Heart right ventricle (tissue), 16 donors: ENCODE measurements around the gene DHTKD1. TPM values are rescaled to one million over a fixed set of nuclear protein-coding genes. Genes with fewer than 3 reads are reported as not detected.
A peak's percentile ranks its signal among the peaks of the same experiment; 100 is the strongest.
"Not testable (repeated sequence)": the region's sequence is repeated elsewhere in the genome, so short reads cannot be mapped to it uniquely, and the experiment has no call there.

Experiments used
- ATAC-seq, 8 donors: fragments of 200-7000 bp; cut with Tn5 transposase; one replicate each; pipeline ENCODE4 v1.9.1; 2020; ENCODE audit warnings: mild to moderate bottlenecking in 8 of 8, moderate library complexity in 8 of 8, moderate number of reproducible peaks in 1 of 8
- DNase-seq, 2 donors: peaks; one replicate each; pipeline ENCODE4 v3.0.0-alpha.2; 2020
- H3K27ac ChIP-seq, 10 donors: fragments of 200-600 bp; sonication (generic) in 2 of 10; one replicate each; pipeline versions ENCODE4 v1.5.0 to v1.8.0; 2020 to 2022; ENCODE audit warnings: mild to moderate bottlenecking in 3 of 10
- H3K27me3 ChIP-seq, 7 donors: fragments of 200-600 bp; one replicate each; pipeline ENCODE4 v1.8.0; 2021 to 2022; ENCODE audit warnings: mild to moderate bottlenecking in 2 of 7
- H3K36me3 ChIP-seq, 9 donors: fragments of 200-600 bp; sonication (generic) in 1 of 9; one replicate each; pipeline versions ENCODE4 v1.5.0 to v1.8.0; 2020 to 2022; ENCODE audit warnings: mild to moderate bottlenecking in 2 of 9
- H3K4me1 ChIP-seq, 9 donors: fragments of 200-600 bp; sonication (generic) in 1 of 9; one replicate each; pipeline versions ENCODE4 v1.5.0 to v1.8.0; 2020 to 2022; ENCODE audit warnings: mild to moderate bottlenecking in 4 of 9
- H3K4me3 ChIP-seq, 10 donors: fragments of 200-600 bp; sonication (generic) in 2 of 10; one replicate each; pipeline versions ENCODE4 v1.5.0 to v1.8.0; 2020 to 2022; ENCODE audit warnings: mild to moderate bottlenecking in 7 of 10, moderate library complexity in 2 of 10
- H3K9me3 ChIP-seq, 11 donors: fragments of 200-600 bp in 10 of 11; sonication (generic) in 2 of 11; one replicate each; pipeline versions ENCODE4 v1.5.0 to v1.8.0; 2013 to 2022; ENCODE audit warnings: mild to moderate bottlenecking in 2 of 11, control low read depth in 1 of 11, moderate library complexity in 1 of 11
- WGBS, 2 donors: extraction: QIAGEN DNeasy Blood & Tissue Kit; methylation state at CpG; one replicate each; pipeline ENCODE4 v1.1.7; 2013; ENCODE audit warnings: inconsistent platforms in 1 of 2; 5-methylcytosine and 5-hydroxymethylcytosine counted together
- intact Hi-C, 10 donors: fragments of 100-400 bp; cut with DNase I; formaldehyde crosslinking; loops; one replicate each; pipeline versions ENCODE4 v1.11.1 to v1.14.2; 2022
- polyA plus RNA-seq, 2 donors: library from polyadenylated mRNA; stranded (reverse); fragments of 200-250 nt; gene quantifications; one replicate each; pipeline ENCODE4 v1.2.3, GENCODE V29; 2013
- total RNA-seq, 10 donors: library from RNA; stranded (reverse); fragmentation: NEBNext Ultra II Directional in 3 of 10; extraction: Animal tissue kit (Norgen Biotek cat#: 25700) in 3 of 10; gene quantifications; one replicate each; pipeline versions ENCODE4 v1.2.1 to v1.2.4, GENCODE V29; 2021 to 2023
- TF ChIP-seq, protein P1 (sequence below), 9 donors: fragments of 200-600 bp; sonication (generic) in 2 of 9; IDR thresholded peaks; one replicate each; pipeline versions ENCODE4 v1.5.0 to v1.8.0; 2021 to 2022; ENCODE audit warnings: antibody characterized with exemption in 9 of 9, mild to moderate bottlenecking in 5 of 9, moderate library complexity in 1 of 9
- donor health status: Arrhythmogenic right ventricular cardiomyopathy.
- donor health status: ischemic (EF 13 %, LVEDD 7.1; RV severe dilation, severe dysfunction).
- donor health status: healthy with polysubstance abuse.
- donor health status: DM: no; HTN: yes; CAD: no.
- donor health status: DM: no; HTN: no; CAD: no.
- donor health status: ischemic (EF 25% LVEDD 6.9; RV normal size, moderate dysfunction).
- donor health status: ischemic (EF 25% LVEDD 5.7; RV mildly dilated, moderate dysfunction).
- donor health status: healthy.
- donor health status: DM: yes; HTN: yes; CAD: no.
- donor health status: Ischemic cardiomyopathy.
- donor health status: ischemic (EF 35%, LVEDD 5.7; RV mildly dilated, moderate dysfunction).
- donor health status: nonischemic (EF 11% LVEDD 7.7; RV severe dilation, severe dysfunction).
- donor health status: DM: yes; HTN: yes; CAD: no.
- donor health status: PGD.
- donor health status: ischemic (EF 29% LVEDD 5.4; RV normal size, mild dysfunction).
- donor health status: nonischemic (EF 23%, LVEDD 6.1; RV moderate dilation, normal function).

DHTKD1 gene
- total and polyA plus RNA-seq, 12 donors = 10.8 to 44.0 (median 30.7) TPM

DNA sequence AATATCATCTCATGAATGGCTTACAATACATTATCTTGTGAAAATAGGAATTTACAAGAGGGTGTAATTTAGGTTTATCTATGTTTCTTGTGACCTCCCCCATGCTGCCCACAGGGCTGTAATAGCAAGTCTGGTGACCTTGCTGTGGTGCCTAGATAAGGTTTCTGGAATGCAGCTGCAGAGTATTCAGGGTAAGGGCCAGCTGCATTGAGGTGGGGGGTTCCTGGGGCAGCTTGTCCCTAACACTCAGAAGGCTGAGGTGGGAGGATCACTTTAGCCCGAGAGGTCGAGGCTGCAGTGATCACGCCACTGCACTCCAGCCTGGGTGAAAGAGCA is 5.3 kb upstream of the DHTKD1 start:
- no peak for DNase-seq
- H3K27me3 ChIP-seq = no peaks in the 10 kb centered on the region
- no peaks in the 10 kb centered on the region for H3K36me3 ChIP-seq
- WGBS, 2 donors = 70 to 75% methylated on average over 3 of the region's 3 CpGs
- no peaks in the 10 kb centered on the region for H3K9me3 ChIP-seq
- intact Hi-C loops = no loop called here
- peaks cover 0 to 4% (median 0%) of the 10 kb centered on the region in 9 donors for H3K4me1 ChIP-seq
- TF ChIP-seq, protein P1, sequence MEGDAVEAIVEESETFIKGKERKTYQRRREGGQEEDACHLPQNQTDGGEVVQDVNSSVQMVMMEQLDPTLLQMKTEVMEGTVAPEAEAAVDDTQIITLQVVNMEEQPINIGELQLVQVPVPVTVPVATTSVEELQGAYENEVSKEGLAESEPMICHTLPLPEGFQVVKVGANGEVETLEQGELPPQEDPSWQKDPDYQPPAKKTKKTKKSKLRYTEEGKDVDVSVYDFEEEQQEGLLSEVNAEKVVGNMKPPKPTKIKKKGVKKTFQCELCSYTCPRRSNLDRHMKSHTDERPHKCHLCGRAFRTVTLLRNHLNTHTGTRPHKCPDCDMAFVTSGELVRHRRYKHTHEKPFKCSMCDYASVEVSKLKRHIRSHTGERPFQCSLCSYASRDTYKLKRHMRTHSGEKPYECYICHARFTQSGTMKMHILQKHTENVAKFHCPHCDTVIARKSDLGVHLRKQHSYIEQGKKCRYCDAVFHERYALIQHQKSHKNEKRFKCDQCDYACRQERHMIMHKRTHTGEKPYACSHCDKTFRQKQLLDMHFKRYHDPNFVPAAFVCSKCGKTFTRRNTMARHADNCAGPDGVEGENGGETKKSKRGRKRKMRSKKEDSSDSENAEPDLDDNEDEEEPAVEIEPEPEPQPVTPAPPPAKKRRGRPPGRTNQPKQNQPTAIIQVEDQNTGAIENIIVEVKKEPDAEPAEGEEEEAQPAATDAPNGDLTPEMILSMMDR (IDR thresholded peaks at IDR 0.05) = no peak
- no peak overlapping the region for H3K27ac ChIP-seq
- ATAC-seq = no peak
- no peak overlapping the region for H3K4me3 ChIP-seq

- H3K36me3 ChIP-seq = no peaks in the 10 kb centered on the region
- intact Hi-C loops = no loop called here
- ATAC-seq (no peak), DNase-seq (no peak)
- TF ChIP-seq, protein P1 (IDR thresholded peaks at IDR 0.05) = no peak
- H3K4me1 ChIP-seq = peaks cover 0 to 18% (median 11%) of the 10 kb centered on the region in 9 donors
- H3K4me3 ChIP-seq = no peak overlapping the region
- no peak overlapping the region for H3K27ac ChIP-seq
- H3K27me3 ChIP-seq = no peaks in the 10 kb centered on the region
- no peaks in the 10 kb centered on the region for H3K9me3 ChIP-seq
- WGBS, 2 donors = 91 to 93% methylated on average over 2 of the region's 2 CpGs
Observed at GRCh38 chr10:12067336-12067735, 1.4 kb upstream of the DHTKD1 start.

DNA sequence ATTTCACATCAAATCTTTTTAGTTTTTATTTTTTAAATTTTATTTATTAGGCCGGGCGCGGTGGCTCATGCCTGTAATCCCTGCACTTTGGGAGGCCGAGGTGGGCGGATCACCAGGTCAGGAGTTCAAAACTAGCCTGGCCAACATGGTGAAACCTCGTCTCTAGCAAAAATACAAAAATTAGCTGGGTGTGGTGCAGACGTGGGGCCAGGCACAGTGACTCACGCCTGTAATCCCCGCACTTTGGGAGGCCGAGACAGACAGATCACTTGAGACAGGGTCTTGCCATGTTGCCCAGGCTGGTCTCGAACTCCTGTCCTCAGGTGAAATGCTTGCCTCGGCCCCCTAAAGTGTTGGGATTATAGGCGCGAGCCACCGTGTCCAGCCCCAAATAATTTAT is 2.7 kb downstream of the DHTKD1 start:
- H3K27ac ChIP-seq, intact Hi-C loops, H3K9me3 ChIP-seq, H3K36me3 ChIP-seq, DNase-seq, H3K27me3 ChIP-seq, ATAC-seq, H3K4me3 ChIP-seq: not testable (repeated sequence)
- 95 to 97% methylated on average over 15 of the region's 15 CpGs for WGBS, 2 donors
- peaks cover 0 to 18% (median 11%) of the 10 kb centered on the region in 9 donors for H3K4me1 ChIP-seq

DNA sequence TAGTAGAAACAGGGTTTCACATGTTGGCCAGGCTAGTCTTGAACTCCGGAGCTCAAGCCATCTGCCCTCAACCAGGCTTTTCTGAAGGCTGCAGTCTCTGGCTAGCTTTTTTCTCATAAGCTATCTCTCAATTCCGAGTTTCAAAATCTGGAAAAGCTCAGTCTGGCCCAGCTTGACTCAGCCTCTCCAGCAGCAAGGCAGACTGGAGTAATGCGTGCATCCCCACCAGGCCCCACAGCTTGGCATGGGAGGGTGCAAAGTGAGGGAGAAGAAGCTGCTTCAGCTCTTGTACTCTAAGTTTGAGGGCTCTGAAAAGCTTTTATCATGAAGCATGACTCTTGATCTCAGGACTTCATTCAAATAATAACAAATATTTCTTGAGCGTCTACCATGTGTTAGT is 4.8 kb downstream of the DHTKD1 start:
- DNase-seq = no peak
- H3K27me3 ChIP-seq = no peaks in the 10 kb centered on the region
- intact Hi-C loops = no loop called here
- peaks cover 0 to 15% (median 0%) of the 10 kb centered on the region in 9 donors for H3K36me3 ChIP-seq
- no peak overlapping the region for H3K27ac ChIP-seq
- no peak for ATAC-seq
- TF ChIP-seq, protein P1 (IDR thresholded peaks at IDR 0.05) = no peak
- peaks cover 0 to 13% (median 11%) of the 10 kb centered on the region in 9 donors for H3K4me1 ChIP-seq
- H3K4me3 ChIP-seq = no peak overlapping the region
- 83 to 88% methylated on average over 4 of the region's 4 CpGs for WGBS, 2 donors
- no peaks in the 10 kb centered on the region for H3K9me3 ChIP-seq

DNA sequence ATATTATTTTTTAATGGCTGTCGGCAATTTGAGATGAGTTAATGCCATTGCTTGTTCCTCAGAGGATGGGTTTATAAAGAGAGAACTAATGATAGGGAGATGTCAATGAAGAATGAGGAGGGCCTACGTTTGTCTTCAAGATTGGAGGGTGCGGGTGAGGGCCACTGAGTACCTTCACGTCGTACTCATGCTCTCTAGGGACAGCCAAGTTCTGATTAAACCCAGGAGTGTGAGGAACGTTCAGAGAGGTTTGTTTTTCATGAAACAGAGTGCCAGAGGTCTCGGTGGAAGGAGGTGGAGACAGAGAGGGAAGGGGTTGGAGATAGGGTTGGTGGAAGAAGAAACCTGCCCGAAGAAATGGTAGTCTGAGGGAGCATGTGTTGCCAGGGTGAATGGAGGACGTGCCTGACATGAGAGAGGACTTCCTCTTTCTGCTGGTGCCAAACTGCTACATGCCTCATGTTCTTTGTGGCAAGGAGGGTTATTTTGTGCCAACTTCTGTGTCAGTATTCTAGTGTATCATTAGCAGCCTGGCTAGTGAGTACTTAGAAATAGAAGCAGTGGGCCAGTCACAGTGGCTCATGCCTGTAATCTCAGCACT is 8.9 kb downstream of the DHTKD1 start:
- TF ChIP-seq, protein P1 (IDR thresholded peaks at IDR 0.05) = no peak
- H3K27ac ChIP-seq = no peak overlapping the region
- no peaks in the 10 kb centered on the region for H3K4me1 ChIP-seq

More for the DNA sequence above, 8.9 kb downstream of the DHTKD1 start:
- DNase-seq (no peak), ATAC-seq (peak in 1 of 8 donors; percentile 47)
- Histone ChIP-seq H3K9me3 (no peaks in the 10 kb centered on the region), H3K36me3 (peaks cover 0 to 30% (median 0%) of the 10 kb centered on the region in 9 donors), H3K4me3 (no peak overlapping the region), H3K27me3 (no peaks in the 10 kb centered on the region)
- WGBS, 2 donors = 76 to 78% methylated on average over 9 of the region's 9 CpGs
- intact Hi-C loops = no loop called here
